Left ventricle myocardium inferior (tissue), 1 donor: Measurements from ENCODE around the gene ZNF865. TPM values are rescaled to one million over a fixed set of nuclear protein-coding genes. Genes with fewer than 3 reads are reported as not detected.

Experiments
- DNase-seq: peaks from one replicate; pipeline ENCODE4 v3.0.0-alpha.2; 2020
- H3K27ac ChIP-seq: fragments of 200-600 bp; replicated peaks from 2 replicates; pipeline ENCODE4 v1.8.0; 2021
- H3K27me3 ChIP-seq: fragments of 200-600 bp; 2 replicates; pipeline ENCODE4 v1.8.0; 2021; ENCODE audit warnings: low read depth
- H3K36me3 ChIP-seq: fragments of 200-600 bp; 2 replicates; pipeline ENCODE4 v1.8.0; 2021
- H3K4me1 ChIP-seq: fragments of 200-600 bp; 2 replicates; pipeline ENCODE4 v1.8.0; 2021
- H3K4me3 ChIP-seq: fragments of 200-600 bp; 2 replicates; pipeline ENCODE4 v1.8.0; 2021; ENCODE audit warnings: mild to moderate bottlenecking, moderate library complexity
- H3K9me3 ChIP-seq: fragments of 200-600 bp; replicated peaks from 2 replicates; pipeline ENCODE4 v1.8.0; 2021
- intact Hi-C: fragments of 100-400 bp; cut with micrococcal nuclease; formaldehyde crosslinking; loops from one replicate; pipeline ENCODE4 v1.11.0; 2022
- total RNA-seq: library from RNA; stranded (reverse); fragmentation: NEBNext Ultra II Directional; extraction: Animal tissue kit (Norgen Biotek cat#: 25700); gene quantifications from one replicate; pipeline ENCODE4 v1.2.1, GENCODE V29; 2021
- TF ChIP-seq, protein P1 (sequence below): fragments of 200-600 bp; IDR thresholded peaks from 2 replicates; pipeline ENCODE4 v1.8.0; 2021; ENCODE audit warnings: antibody characterized with exemption, mild to moderate bottlenecking, borderline replicate concordance
- donor health status: DM: no; HTN: yes; CAD: no; lungs with severe emphysema.

Gene ZNF865
- total RNA-seq, 1 donor from 2014 or later: 17.0 TPM

DNA sequence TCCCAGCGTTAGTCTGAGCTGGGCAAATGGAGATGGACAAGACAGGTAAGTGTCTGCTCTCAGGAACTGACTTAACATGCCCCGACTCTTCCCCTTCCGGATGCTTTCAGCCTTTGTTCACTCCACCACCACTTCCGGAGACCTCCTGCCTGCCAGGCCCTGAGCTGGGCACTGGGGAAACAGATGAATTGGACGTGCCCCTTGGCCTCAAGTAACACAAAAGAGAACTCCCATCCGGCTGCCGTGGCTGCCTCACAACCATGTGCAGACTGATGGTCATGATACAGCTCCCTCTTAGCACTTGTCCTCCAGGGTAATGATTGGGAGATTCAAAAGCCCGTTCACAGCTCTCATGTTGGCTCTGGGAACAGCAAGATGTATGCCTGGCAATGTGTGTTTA lies 12.0 kb downstream of the ZNF865 start:
- Histone ChIP-seq H3K36me3 (peaks cover 50% of the 10 kb centered on the region), H3K9me3 (no peaks in the 10 kb centered on the region), H3K4me1 (peaks cover 9% of the 10 kb centered on the region), H3K27ac (no peak overlapping the region), H3K27me3 (no peaks in the 10 kb centered on the region), H3K4me3 (no peak overlapping the region)
- TF ChIP-seq, protein P1, sequence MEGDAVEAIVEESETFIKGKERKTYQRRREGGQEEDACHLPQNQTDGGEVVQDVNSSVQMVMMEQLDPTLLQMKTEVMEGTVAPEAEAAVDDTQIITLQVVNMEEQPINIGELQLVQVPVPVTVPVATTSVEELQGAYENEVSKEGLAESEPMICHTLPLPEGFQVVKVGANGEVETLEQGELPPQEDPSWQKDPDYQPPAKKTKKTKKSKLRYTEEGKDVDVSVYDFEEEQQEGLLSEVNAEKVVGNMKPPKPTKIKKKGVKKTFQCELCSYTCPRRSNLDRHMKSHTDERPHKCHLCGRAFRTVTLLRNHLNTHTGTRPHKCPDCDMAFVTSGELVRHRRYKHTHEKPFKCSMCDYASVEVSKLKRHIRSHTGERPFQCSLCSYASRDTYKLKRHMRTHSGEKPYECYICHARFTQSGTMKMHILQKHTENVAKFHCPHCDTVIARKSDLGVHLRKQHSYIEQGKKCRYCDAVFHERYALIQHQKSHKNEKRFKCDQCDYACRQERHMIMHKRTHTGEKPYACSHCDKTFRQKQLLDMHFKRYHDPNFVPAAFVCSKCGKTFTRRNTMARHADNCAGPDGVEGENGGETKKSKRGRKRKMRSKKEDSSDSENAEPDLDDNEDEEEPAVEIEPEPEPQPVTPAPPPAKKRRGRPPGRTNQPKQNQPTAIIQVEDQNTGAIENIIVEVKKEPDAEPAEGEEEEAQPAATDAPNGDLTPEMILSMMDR: no peak
- DNase-seq: no peak
- intact Hi-C loops: no loop called here

DNA sequence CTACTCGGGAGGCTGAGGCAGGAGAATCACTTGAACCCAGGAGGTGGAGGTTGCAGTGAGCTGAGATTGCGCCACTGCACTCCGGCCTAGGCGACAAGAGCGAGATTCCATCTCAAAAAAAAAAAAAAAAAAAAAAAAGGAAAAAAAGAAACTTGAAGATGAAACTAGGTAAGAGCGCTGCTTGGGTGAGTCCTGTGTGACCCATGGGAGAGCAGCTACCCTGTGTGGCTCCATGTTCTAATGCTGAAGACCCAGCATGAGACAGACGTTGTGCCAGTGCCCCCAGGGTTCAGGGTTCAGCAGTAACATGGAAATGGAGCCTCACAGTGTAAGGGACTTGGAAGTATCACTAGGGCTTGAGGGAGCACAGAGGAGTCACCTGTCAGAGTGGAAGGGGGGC lies 13.0 kb downstream of the ZNF865 start:
- Histone ChIP-seq H3K27me3 (no peaks in the 10 kb centered on the region), H3K27ac (peak overlapping the region; percentile 2), H3K4me3 (no peak overlapping the region), H3K36me3 (peaks cover 52% of the 10 kb centered on the region), H3K9me3 (no peaks in the 10 kb centered on the region), H3K4me1 (peaks cover 10% of the 10 kb centered on the region)
- intact Hi-C loops: no loop called here
- no peak for DNase-seq
- TF ChIP-seq, protein P1: no peak

DNA sequence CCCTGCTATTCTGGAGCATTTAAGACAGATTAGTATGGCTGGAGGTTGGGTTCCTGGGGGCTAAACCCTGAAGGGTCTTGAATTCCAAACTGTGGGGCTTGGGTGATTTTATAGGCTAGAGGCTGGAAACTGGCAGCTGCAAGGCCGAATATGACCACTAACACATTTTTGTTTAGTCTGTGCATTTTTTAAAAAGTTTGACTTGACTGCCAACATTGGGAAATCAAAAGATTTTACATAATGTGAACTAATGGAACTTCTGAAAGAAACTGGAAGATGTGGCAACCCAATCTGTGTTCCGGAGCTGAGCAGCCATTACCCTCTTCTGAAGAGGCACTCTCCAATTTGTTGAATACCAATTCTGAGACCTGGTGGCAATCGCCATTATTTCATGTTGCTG lies 13.8 kb downstream of the ZNF865 start:
- H3K9me3 ChIP-seq: no peaks in the 10 kb centered on the region
- H3K4me3 ChIP-seq: no peak overlapping the region
- no peaks in the 10 kb centered on the region for H3K27me3 ChIP-seq
- H3K27ac ChIP-seq: peak overlapping the region; percentile 27
- no peak for DNase-seq
- peaks cover 47% of the 10 kb centered on the region for H3K36me3 ChIP-seq
- peaks cover 16% of the 10 kb centered on the region for H3K4me1 ChIP-seq
- intact Hi-C loops: no loop called here
- TF ChIP-seq, protein P1: no peak

DNA sequence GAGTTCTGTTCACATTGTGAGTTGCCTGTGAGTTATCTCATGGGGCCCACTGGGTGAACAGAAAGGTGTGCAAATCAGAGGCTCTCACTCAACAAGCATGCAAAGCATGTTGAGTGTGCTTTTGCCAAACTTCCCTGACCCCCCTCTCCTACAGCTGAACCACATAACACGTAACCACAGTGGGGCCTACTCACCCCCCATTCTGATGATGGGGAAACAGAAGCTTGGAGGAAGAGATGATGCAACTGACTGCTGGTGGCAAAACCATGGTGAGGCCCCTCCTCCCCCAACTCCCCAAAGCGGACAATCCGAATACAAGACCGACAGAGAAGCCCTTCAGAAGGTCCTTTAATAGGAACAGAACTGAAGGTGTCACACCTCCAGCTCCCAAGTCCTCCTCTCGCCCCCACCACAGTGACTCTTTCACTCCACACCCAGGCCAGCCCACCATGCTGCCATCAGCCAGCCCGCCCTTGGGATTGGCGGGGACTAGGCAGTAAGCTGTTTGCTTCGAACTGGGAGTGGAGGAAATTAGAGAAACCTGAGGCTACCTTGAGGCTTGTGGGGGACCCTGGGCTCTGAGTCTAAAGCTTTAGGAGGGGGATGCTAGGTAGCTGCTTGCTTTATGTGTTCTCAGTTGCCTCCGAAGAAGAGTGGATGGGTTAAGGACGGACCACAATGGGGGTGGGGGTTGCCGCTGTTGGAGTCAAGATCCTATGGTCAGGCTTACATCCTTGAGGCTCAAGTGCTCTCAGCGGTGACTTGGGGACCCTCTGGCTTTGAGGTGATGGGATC lies 15.2 kb downstream of the ZNF865 start:
- Histone ChIP-seq H3K27ac (no peak overlapping the region), H3K27me3 (no peaks in the 10 kb centered on the region), H3K4me1 (peaks cover 20% of the 10 kb centered on the region), H3K36me3 (peaks cover 34% of the 10 kb centered on the region), H3K9me3 (no peaks in the 10 kb centered on the region), H3K4me3 (no peak overlapping the region)
- TF ChIP-seq, protein P1: no peak
- DNase-seq: no peak
- intact Hi-C loops: no loop called here

- no peaks in the 10 kb centered on the region for H3K27me3 ChIP-seq
- peaks cover 28% of the 10 kb centered on the region for H3K36me3 ChIP-seq
- H3K4me1 ChIP-seq: peaks cover 20% of the 10 kb centered on the region
- intact Hi-C loops: no loop called here
- TF ChIP-seq, protein P1: no peak
- DNase-seq: no peak
- H3K9me3 ChIP-seq: no peaks in the 10 kb centered on the region
- no peak overlapping the region for H3K4me3 ChIP-seq
- H3K27ac ChIP-seq: no peak overlapping the region
These were observed 15.8 kb downstream of the ZNF865 start for GRCh38 chr19:55621205-55621672.
